Erythroblast (primary cell): Measurements from ENCODE around the gene PRDX4.

Source experiments
- GATA1 ChIP-seq: IDR thresholded peaks from 2 replicates; pipeline ENCODE4 v1.6.1; 2011; ENCODE audit warnings: low read depth, mild to moderate bottlenecking, control low read depth, low read length, moderate library complexity
- POLR2A ChIP-seq: IDR thresholded peaks from 2 replicates; pipeline ENCODE4 v1.6.1; 2011; ENCODE audit warnings: mild to moderate bottlenecking, low read length

GRCh38 chrX:23661671-23662070, 5.6 kb upstream of the PRDX4 start:
- TF ChIP-seq POLR2A (no peak), GATA1 (no peak)
